Kidney epithelial cell (primary cell): ENCODE data around the gene FRAT2. TPM values are rescaled to one million over a fixed set of nuclear protein-coding genes. Genes with fewer than 3 reads are reported as not detected.

Experiments used
- DNase-seq: peaks from one replicate; pipeline ENCODE4 v3.0.0-alpha.2; 2010; ENCODE audit warnings: low read depth
- H3K27me3 ChIP-seq: 2 replicates; pipeline ENCODE4 v1.6.0; 2011; ENCODE audit warnings: low read length; ENCODE audit not compliant: control insufficient read depth, insufficient read depth
- H3K36me3 ChIP-seq: 2 replicates; pipeline ENCODE4 v1.5.1; 2011; ENCODE audit warnings: low read length; ENCODE audit not compliant: control insufficient read depth, insufficient read depth
- H3K4me3 ChIP-seq: 2 replicates; pipeline ENCODE4 v1.5.1; 2011; ENCODE audit warnings: low read depth, mild to moderate bottlenecking, control low read depth, low read length
- total RNA-seq: library from RNA; depleted of rRNA; stranded (reverse); fragments of >200 nt; gene quantifications from 2 replicates; pipeline ENCODE4 v1.2.3, GENCODE V29; 2015
- TF ChIP-seq, protein P1 (sequence below): IDR thresholded peaks from 2 replicates; pipeline ENCODE4 v1.5.1; 2011; ENCODE audit warnings: mild to moderate bottlenecking, moderate library complexity, low read length, control low read depth, inconsistent platforms; ENCODE audit not compliant: insufficient read depth, poor library complexity, severe bottlenecking

Gene FRAT2
- total RNA-seq, 1 donor from 2014 or later: 10.7 TPM

DNA sequence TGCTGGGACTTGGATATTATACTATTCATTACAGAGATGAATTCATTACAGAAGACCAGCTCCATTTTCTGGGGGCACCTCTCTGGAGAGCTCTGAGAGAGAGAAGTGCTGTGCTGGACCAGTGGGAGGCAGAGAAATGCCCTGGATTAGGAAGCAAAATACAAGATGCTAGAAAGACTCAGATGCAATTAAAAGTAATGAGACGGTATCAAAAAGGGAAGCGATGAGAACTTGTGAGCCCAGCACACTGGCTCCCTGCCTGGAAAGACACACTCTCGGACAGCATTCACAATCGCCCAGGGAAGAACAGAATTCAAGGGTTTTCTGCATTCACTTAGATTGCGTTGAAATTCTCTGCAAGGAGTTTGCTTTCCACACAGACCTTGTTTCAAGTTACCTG is 3.5 kb upstream of the FRAT2 start:
- H3K27me3 ChIP-seq: peaks cover 2% of the 10 kb centered on the region
- DNase-seq: no peak
- TF ChIP-seq, protein P1, sequence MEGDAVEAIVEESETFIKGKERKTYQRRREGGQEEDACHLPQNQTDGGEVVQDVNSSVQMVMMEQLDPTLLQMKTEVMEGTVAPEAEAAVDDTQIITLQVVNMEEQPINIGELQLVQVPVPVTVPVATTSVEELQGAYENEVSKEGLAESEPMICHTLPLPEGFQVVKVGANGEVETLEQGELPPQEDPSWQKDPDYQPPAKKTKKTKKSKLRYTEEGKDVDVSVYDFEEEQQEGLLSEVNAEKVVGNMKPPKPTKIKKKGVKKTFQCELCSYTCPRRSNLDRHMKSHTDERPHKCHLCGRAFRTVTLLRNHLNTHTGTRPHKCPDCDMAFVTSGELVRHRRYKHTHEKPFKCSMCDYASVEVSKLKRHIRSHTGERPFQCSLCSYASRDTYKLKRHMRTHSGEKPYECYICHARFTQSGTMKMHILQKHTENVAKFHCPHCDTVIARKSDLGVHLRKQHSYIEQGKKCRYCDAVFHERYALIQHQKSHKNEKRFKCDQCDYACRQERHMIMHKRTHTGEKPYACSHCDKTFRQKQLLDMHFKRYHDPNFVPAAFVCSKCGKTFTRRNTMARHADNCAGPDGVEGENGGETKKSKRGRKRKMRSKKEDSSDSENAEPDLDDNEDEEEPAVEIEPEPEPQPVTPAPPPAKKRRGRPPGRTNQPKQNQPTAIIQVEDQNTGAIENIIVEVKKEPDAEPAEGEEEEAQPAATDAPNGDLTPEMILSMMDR: no peak
- no peak overlapping the region for H3K4me3 ChIP-seq
- no peaks in the 10 kb centered on the region for H3K36me3 ChIP-seq

DNA sequence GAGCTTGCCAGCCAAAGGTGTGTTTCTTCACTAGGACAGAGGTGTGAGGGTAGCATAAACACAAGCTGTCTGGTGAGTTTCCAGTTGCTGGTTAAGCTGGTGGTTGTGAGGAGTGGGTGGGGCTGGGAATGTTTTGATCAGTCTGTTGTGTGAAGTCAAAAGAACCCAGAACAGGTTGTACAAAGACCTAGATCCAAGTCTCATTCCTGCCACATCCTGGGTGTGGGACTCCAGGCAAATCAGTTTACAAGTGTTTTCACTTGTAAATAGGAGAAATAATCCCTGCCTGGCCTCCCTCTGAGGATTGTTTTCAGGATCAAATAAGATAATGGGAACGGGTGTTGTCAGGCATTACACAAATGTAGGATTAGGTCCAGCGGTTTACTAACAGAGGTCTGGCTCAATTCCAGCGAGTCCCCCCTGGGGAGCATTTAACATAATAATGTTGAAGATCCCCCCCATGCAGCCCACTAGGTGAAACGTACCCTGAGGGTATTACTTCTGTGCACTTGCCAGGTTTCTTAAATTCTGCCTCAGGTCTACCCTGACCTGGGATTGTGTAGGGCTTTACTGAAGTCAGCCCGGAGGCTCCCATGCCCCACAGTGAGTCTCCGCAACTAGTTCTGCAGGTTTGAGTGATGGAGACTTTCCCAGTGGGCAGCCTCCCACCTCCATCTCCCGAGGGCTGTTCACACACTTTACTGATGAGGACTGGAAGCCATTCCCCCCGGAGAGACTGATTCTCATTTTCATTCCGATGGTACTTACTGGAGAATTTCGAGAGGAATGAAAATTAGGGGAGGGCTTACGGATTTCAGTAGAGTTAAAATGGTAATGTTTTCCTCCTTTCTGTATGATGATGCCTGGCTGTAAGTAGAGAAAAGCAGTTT is 2.7 kb upstream of the FRAT2 start:
- TF ChIP-seq, protein P1: no peak
- no peak overlapping the region for H3K4me3 ChIP-seq
- DNase-seq: no peak
- H3K36me3 ChIP-seq: no peaks in the 10 kb centered on the region
- peaks cover 2% of the 10 kb centered on the region for H3K27me3 ChIP-seq

DNA sequence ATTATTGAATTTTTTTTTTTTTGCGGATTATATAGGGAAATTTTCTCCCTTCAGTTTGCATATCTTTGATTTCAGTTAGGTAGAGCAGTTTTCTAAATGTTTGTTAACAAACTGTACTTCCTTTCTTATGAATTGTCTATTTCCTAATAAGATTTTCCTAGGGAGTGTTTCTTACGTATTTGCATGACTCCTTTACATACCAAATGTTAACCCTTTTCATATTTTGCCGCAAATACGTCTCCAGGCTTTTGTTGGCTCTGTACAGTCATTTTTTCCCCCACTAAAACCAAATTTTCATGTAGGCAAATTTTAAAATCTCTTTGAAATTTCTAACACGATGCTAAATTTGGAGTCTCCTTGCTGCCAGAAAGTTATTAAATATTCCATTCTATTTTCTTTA is 1.9 kb upstream of the FRAT2 start:
- Histone ChIP-seq H3K36me3 (no peaks in the 10 kb centered on the region), H3K27me3 (peaks cover 2% of the 10 kb centered on the region), H3K4me3 (no peak overlapping the region)
- DNase-seq: no peak
- TF ChIP-seq, protein P1: no peak

DNA sequence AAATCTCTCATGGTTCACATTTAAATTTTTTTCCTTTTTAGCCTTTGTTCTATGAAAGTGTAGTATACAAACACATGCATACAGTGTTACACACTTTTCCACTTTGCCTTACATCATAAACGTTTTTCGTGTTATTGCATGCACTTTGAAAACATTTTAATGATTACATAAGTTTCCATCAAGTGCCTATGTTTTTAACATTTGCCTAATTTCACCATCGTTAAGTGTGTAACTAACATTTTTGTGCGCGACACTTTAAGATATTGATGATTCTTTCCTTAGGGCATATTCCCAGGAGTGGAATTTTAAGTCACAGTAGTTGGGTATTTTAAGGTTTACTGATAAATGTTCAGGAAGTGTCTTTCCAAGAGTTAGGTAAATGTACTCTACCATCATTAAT is 1.5 kb upstream of the FRAT2 start:
- Histone ChIP-seq H3K27me3 (peaks cover 2% of the 10 kb centered on the region), H3K4me3 (no peak overlapping the region), H3K36me3 (no peaks in the 10 kb centered on the region)
- TF ChIP-seq, protein P1: no peak
- DNase-seq: no peak

DNA sequence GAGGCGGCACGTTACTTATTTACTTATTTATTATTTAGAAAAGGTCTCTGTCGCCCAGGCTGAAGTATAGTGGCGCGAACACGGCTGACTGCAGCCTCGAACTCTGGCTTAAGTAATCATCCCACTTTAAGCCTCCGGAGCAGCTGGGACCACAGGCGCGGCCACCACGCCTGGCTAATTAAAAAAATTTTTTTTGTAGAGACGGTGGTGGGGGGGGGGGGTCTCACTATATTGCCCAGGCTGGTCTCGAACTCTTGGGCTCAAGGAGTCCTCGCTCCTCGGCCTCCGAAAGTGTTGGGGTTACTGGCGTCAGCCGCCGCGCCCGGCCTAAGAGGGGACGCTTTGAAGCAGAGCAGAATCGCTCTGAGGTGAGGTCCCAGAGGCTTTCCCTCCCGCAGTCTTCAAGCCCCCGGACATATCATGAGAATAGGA is 675 bp upstream of the FRAT2 start:
- TF ChIP-seq, protein P1: no peak
- Histone ChIP-seq H3K27me3 (peaks cover 2% of the 10 kb centered on the region), H3K4me3 (peak overlapping the region; percentile 85), H3K36me3 (no peaks in the 10 kb centered on the region)
- no peak for DNase-seq
